D721Med (cell line): ENCODE results near the gene SLMAP.

Experiments used
- DNase-seq: peaks from one replicate; pipeline ENCODE4 v3.0.0; 2011; ENCODE audit warnings: low spot score; ENCODE audit not compliant: insufficient read length
- FAIRE-seq: peaks from 2 replicates; lab custom pipeline; 2011; peaks lifted over from hg19 to GRCh38; lab: Jason Lieb, UNC
- TF ChIP-seq, protein P1 (sequence below): IDR thresholded peaks from 2 replicates; pipeline ENCODE4 v1.5.1; 2012; ENCODE audit warnings: mild to moderate bottlenecking, control low read depth; ENCODE audit not compliant: insufficient read depth; ENCODE audit errors: missing control alignments

SLMAP gene

DNA sequence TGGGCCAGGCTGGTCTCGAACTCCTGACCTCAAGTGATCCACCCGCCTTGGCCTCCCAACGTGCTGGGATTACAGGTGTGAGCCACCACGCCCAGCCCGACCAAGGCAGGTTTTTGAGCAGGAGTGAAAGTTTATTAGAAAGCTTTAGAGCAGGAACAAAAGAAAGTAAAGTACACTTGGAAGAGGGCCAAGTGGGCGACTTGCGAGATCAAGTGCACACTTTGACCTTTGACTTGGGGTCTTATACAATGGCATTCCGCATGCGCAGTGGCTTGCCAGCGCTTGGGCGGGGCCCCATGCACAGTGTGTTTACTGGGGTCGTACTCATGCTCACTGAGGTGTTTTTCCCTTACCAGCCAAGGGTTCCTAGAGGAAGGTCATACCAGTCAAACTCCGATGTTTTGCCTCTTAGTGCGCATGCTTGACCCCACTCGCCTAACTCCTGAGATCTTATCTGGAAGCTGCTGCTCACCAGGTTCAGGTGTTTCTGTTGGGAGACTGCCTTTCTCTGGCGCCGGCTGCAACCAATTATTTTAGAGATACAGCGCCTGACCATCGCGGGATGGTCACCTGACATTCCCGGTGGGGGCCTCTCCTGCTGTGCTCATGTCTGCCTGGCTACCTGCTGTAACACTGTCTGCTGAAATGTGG, 205.2 kb downstream of the SLMAP start:
- TF ChIP-seq, protein P1, sequence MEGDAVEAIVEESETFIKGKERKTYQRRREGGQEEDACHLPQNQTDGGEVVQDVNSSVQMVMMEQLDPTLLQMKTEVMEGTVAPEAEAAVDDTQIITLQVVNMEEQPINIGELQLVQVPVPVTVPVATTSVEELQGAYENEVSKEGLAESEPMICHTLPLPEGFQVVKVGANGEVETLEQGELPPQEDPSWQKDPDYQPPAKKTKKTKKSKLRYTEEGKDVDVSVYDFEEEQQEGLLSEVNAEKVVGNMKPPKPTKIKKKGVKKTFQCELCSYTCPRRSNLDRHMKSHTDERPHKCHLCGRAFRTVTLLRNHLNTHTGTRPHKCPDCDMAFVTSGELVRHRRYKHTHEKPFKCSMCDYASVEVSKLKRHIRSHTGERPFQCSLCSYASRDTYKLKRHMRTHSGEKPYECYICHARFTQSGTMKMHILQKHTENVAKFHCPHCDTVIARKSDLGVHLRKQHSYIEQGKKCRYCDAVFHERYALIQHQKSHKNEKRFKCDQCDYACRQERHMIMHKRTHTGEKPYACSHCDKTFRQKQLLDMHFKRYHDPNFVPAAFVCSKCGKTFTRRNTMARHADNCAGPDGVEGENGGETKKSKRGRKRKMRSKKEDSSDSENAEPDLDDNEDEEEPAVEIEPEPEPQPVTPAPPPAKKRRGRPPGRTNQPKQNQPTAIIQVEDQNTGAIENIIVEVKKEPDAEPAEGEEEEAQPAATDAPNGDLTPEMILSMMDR: no peak
- DNase-seq (no peak), FAIRE-seq (no peak)

DNA sequence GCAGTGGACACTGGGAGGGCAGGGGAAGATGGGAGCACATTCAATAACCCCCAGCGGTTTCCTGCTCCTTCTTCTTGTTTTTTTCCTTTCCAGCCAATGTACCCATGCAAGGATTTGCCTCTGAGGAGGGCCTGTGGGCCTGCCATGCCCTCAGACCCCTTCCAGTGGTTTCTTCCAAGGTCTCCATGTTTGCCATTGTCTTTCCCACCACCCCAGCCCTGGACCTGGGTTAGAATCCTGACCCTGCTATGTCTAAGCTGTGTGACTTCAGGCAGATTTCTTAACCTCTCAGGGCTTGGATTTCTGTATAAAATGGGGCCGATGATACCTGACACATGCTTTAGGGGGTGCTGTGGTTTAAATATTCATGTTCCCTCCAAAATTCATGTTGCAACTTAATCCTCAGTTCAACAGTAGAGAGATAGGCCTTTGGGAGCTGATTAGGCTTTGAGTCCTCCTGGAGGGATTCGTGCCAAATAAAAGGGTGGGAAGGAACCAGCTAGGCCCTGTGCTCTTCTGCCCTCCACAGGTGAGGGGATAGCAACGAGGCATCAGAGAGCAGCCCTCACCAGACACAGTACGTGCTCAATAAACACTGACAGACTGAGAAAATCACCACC, 205.8 kb downstream of the SLMAP start:
- DNase-seq: no peak
- TF ChIP-seq, protein P1: no peak
- no peak for FAIRE-seq

DNA sequence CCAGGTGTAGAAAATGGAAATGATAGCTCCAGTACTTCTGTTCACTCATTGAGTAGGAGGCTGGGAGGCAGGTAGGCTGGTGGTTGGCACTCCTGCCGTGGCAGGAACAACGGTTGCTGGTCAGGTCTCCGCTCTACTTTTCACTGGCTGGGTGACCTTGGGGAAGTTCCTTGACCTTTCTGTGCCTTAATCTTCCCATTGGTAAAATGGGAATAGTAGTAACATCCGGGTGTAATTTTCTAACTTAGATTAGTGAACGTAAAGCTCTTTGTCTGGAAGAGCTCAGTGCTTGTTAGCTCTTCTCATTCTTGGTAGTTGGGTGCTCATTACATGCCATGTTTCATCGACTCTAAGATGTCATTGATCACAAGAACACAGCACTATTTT, 206.3 kb downstream of the SLMAP start:
- FAIRE-seq (no peak), DNase-seq (no peak)
- TF ChIP-seq, protein P1: no peak

DNA sequence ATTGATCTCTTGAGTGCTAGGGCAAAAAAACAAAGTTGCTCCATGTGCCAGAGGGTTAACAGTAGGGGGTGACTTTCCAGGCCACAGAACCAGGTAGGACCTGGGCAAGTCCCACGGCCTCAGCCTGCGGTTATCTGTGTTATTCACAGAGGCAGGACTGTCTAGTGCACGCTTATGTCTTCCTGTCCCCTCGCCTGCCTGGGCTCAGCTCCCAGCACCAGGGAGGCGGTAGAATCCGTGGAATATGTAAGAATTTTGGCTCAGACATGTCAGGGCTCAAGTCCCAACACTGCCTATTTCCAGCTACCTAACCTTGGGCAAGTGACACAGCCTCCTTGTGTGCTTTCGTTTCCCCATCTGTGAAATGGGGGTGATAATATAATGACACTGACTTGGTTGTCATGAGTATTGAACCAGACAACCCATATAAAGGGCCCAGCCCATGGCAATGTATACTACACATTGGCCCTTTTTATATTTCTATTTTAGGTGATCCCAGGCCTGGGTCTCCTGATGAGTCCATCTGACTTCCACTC, 207.8 kb downstream of the SLMAP start:
- TF ChIP-seq, protein P1: no peak
- no peak for FAIRE-seq
- no peak for DNase-seq

DNA sequence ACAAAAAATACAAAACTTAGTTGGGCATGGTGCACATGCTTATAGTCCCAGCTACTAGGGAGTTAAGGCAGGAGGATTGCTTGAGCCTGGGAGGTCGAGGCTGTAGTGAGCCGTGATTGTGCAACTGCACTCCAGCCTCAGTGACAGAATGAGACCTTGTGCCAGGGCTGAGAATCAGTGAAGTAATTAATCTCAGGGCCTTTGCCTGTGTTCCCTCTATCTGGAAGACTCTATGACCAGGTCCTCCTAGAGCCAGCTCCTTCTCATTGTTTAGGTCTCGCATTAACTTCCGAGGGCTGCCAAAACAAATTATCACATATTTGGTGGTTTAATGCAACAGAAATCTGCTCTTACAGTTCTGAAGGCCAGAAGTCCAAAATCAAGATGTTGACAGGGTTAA, 210.7 kb downstream of the SLMAP start:
- no peak for DNase-seq
- TF ChIP-seq, protein P1: no peak
- no peak for FAIRE-seq

DNA sequence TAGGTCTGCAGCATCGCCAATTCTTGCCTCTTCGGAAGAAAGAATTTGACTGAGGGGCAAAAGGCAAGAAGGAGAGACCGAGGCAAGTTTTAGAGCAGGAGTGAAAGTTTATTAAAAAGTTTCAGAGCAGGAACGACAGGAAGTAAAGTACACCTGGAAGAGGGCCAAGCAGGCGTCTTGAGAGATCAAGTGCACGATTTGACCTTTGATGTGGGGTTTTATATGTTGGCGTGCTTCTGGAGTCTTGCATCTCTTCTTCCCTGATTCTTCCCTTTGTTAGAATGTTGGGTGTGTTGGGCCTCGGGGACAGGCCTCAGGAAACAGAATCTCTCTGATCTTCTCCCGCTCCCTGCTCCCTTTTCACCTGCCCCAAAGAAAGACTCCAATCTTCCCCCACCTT, 211.5 kb downstream of the SLMAP start:
- FAIRE-seq (no peak), DNase-seq (no peak)
- TF ChIP-seq, protein P1: no peak

DNA sequence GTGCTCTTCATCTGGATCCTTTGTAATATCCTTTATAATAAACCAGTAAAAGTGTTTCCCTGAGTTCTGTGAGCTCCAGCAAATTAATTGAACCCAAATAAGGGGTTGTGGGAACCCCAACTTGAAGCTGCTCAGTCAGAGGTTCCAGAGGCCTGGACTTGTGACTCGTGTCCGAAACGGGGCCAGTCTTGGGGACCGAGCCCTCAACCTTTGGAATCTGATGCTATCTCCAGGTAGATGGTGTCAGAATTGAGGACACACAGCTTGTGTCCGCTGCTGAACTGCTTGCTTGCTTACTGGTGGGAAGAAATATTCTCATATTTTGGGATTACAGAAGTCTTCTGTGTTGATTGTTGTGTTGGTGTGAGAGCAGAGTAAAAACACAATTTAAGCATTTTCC, 212.4 kb downstream of the SLMAP start:
- DNase-seq (no peak), FAIRE-seq (no peak)
- TF ChIP-seq, protein P1: no peak
